Parathyroid adenoma (tissue), 2 donors: ENCODE results near the gene SLC43A3.

Experiments
- H2AFZ ChIP-seq: fragments of 300-600 bp; sonication (generic); one replicate; pipeline ENCODE4 v1.7.0; 2017; ENCODE audit warnings: antibody characterized with exemption, mild to moderate bottlenecking
- H3K27ac ChIP-seq: fragments of 300-600 bp; sonication (generic); one replicate; pipeline ENCODE4 v1.7.0; 2017
- H3K27me3 ChIP-seq: fragments of 300-600 bp; sonication (generic); one replicate; pipeline ENCODE4 v1.7.0; 2017; ENCODE audit warnings: low read length; ENCODE audit not compliant: control insufficient read depth, insufficient read depth
- H3K36me3 ChIP-seq: fragments of 300-600 bp; sonication (generic); one replicate; pipeline ENCODE4 v1.7.0; 2017; ENCODE audit warnings: low read length; ENCODE audit not compliant: control insufficient read depth, insufficient read depth
- H3K4me1 ChIP-seq: fragments of 300-600 bp; sonication (generic); one replicate; pipeline ENCODE4 v1.7.0; 2017; ENCODE audit warnings: control low read depth
- H3K4me2 ChIP-seq: fragments of 300-600 bp; sonication (generic); one replicate; pipeline ENCODE4 v1.7.0; 2017; ENCODE audit warnings: low read length
- H3K4me3 ChIP-seq: fragments of 300-600 bp; sonication (generic); one replicate; pipeline ENCODE4 v1.7.0; 2017; ENCODE audit warnings: low read depth, low read length
- H3K79me2 ChIP-seq: fragments of 300-600 bp; sonication (generic); one replicate; pipeline ENCODE4 v1.7.0; 2017; ENCODE audit warnings: control low read depth
- H3K9ac ChIP-seq: fragments of 300-600 bp; sonication (generic); one replicate; pipeline ENCODE4 v1.7.0; 2017; ENCODE audit warnings: mild to moderate bottlenecking
- H3K9me3 ChIP-seq: fragments of 300-600 bp; sonication (generic); one replicate; pipeline ENCODE4 v1.7.0; 2017; ENCODE audit warnings: low read length; ENCODE audit not compliant: control insufficient read depth
- TF ChIP-seq, protein P1 (sequence below): fragments of 300-600 bp; sonication (generic); IDR thresholded peaks from one replicate; pipeline ENCODE4 v1.7.0; 2017; ENCODE audit warnings: antibody characterized with exemption, mild to moderate bottlenecking
- donor health status: primary hyperparathyroidism.

SLC43A3 gene

DNA sequence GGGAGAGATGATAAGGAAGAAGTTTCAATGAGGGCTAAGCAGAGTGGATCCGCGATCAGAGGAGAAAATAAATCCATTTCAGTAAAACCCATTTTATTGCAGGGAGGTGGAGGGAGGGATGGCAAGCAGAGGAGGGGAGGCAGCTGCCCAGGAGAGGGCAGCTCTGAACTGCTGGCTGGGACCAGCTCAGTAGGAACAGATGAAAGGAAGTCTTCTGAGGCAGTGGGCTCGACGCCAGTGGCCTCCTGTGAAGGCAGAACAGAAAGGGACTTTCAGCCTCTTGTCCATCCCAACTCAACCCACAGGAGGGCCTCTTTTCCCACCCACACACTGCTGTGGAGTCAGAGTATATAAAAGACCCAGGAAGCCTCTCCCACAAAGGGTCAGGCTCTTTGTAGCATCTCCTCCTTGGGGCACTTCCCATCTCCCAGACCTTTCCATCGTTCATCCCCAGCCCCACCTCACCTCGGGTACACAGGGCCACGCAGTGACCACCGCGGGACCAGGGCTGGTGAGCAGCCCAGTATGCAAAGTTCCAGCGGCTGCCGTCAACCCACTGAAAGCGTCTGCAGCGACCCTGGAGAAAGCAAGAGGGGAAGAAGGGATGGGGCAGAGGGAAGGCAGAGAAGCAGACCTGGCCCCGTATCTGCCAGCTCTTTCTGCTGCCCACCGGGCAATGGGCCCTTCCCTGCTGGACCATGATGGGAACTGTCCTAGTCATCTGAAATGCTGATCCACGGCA, 39.5 kb downstream of the SLC43A3 start:
- no peaks in the 10 kb centered on the region for H3K79me2 ChIP-seq
- H3K27me3 ChIP-seq, result no peaks in the 10 kb centered on the region
- H3K27ac ChIP-seq, result no peak overlapping the region
- H3K9me3 ChIP-seq, result no peaks in the 10 kb centered on the region
- no peaks in the 10 kb centered on the region for H3K36me3 ChIP-seq
- no peak overlapping the region for H3K4me2 ChIP-seq
- no peaks in the 10 kb centered on the region for H3K4me1 ChIP-seq
- H3K9ac ChIP-seq, result no peak overlapping the region
- no peak overlapping the region for H3K4me3 ChIP-seq
- TF ChIP-seq, protein P1, sequence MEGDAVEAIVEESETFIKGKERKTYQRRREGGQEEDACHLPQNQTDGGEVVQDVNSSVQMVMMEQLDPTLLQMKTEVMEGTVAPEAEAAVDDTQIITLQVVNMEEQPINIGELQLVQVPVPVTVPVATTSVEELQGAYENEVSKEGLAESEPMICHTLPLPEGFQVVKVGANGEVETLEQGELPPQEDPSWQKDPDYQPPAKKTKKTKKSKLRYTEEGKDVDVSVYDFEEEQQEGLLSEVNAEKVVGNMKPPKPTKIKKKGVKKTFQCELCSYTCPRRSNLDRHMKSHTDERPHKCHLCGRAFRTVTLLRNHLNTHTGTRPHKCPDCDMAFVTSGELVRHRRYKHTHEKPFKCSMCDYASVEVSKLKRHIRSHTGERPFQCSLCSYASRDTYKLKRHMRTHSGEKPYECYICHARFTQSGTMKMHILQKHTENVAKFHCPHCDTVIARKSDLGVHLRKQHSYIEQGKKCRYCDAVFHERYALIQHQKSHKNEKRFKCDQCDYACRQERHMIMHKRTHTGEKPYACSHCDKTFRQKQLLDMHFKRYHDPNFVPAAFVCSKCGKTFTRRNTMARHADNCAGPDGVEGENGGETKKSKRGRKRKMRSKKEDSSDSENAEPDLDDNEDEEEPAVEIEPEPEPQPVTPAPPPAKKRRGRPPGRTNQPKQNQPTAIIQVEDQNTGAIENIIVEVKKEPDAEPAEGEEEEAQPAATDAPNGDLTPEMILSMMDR, result no peak
- no peak overlapping the region for H2AFZ ChIP-seq

DNA sequence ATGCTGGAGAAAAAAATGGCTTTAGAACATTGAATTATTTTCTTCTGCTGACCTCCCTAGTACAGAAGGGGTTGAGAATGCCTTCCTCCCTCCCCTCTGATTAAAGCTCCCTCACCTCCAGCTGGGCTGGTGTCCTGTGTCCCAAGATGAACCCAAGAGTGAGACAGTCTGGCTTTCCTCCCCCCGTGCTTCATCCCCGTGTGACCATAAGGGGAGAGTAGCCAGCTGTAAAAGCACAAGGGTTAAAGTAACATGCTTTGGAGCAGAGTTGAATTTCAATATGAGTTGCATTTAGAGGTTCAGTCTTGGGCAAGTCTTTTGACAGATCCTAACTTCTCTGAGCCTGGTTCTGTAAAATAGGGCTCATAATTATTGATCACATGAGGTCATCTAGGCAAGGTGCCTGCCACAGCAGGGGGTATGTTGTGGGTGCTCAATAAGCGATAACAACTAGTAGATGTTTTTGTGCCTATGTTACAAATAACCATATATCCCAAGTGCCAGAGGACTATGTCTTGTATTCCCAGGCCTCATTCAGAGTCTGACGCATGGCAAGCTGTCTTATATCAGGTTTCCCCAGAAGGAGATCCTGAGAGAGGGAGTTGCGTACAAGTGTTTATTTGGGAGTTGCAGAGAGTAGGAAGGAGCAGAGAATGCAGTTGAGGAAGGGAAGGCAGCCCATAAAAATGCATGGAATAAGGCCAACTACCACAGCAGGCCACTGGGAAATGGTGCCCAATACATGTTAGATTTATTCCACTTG, 40.6 kb downstream of the SLC43A3 start:
- Histone ChIP-seq H3K4me2 (no peak overlapping the region), H3K79me2 (no peaks in the 10 kb centered on the region), H3K4me1 (no peaks in the 10 kb centered on the region), H3K4me3 (no peak overlapping the region), H3K27ac (no peak overlapping the region), H3K9ac (no peak overlapping the region), H3K36me3 (no peaks in the 10 kb centered on the region), H3K9me3 (no peaks in the 10 kb centered on the region), H2AFZ (no peak overlapping the region), H3K27me3 (no peaks in the 10 kb centered on the region)
- TF ChIP-seq, protein P1, result no peak

DNA sequence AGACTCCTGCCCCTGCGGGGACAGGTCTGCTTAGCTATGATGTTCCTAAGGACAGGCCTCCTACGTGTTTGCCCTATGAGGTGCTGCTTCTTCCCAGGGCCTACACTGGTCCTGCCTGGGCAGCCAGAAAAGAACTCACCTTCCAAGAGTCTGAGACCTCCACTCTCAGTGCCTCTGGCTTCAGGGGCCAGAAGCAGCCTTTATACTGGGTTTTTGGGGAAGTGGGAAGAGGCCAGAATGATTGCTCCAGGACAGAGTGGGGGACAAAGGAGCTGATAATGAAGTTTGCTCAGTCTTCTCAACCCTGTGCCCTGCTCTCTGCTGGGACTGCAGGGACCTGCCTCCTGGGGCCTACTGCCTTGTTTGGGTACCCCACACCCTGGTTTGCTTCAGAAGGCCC, 45.9 kb downstream of the SLC43A3 start, which contains the start of gene PRG3:
TSS of gene PRG3 (minus strand) at position 176 of the 400 bp plus-strand sequence. CDS start 442 bp downstream, outside the sequence.
- H3K4me1 ChIP-seq, result no peaks in the 10 kb centered on the region
- no peaks in the 10 kb centered on the region for H3K27me3 ChIP-seq
- TF ChIP-seq, protein P1, result no peak
- no peak within 1 kb of the TSS for H2AFZ ChIP-seq
- H3K27ac ChIP-seq, result no peak within 1 kb of the TSS
- no peaks in the 10 kb centered on the region for H3K79me2 ChIP-seq
- no peaks in the 10 kb centered on the region for H3K36me3 ChIP-seq
- no peak within 1 kb of the TSS for H3K9ac ChIP-seq
- H3K4me2 ChIP-seq, result no peak within 1 kb of the TSS
- no peak within 1 kb of the TSS for H3K4me3 ChIP-seq
- H3K9me3 ChIP-seq, result no peaks in the 10 kb centered on the region

DNA sequence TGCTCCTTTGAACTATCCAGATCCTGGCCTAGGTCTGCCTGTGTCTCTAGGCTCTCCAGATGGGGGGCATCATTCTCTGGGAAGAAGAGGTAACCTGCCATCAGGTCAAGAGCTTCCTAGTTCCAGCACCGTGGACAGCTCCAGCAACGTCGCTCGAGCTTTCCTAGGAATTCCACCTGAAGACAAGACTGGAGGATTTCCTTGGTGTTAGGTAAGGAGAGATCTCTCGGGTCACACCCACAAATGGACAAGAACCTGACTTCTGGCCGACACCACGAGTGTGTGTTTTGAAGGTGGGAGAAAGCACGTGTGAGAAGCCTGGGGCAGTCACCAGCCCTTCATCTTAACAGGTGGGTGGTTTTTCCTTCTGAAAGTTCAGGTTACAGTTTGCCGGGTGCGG, 47.2 kb downstream of the SLC43A3 start:
- Histone ChIP-seq H3K4me2 (no peak overlapping the region), H3K36me3 (no peaks in the 10 kb centered on the region), H2AFZ (no peak overlapping the region), H3K4me1 (no peaks in the 10 kb centered on the region), H3K9me3 (no peaks in the 10 kb centered on the region), H3K9ac (no peak overlapping the region), H3K27me3 (no peaks in the 10 kb centered on the region), H3K4me3 (no peak overlapping the region), H3K27ac (no peak overlapping the region), H3K79me2 (no peaks in the 10 kb centered on the region)
- TF ChIP-seq, protein P1, result no peak
